SIG-M5 treated with dmso at 0.1 percent for 504 hours (cell line): ENCODE measurements around the gene ARSK.
"Not testable (repeated sequence)": the region's sequence is repeated elsewhere in the genome, so short reads cannot be mapped to it uniquely, and the experiment has no call there.

ENCODE experiments used
- DNase-seq: peaks from one replicate; lab custom pipeline; 2025; ENCODE audit not compliant: unreplicated experiment; lab: John Stamatoyannopoulos, UW

The ARSK gene

GRCh38 chr5:95646226-95646568 is 91.3 kb downstream of the ARSK start:
- not testable (repeated sequence) for DNase-seq

- DNase-seq, result peak; percentile 91
These were observed 91.9 kb downstream of the ARSK start, which contains the start of gene RFESD for GRCh38 chr5:95646569-95647431. Gene RFESD (plus strand): TSS chr5:95646777. CDS start chr5:95652272, 5,495 bp downstream.

GRCh38 chr5:95647886-95648860 is 93.3 kb downstream of the ARSK start:
- DNase-seq, result no peak

GRCh38 chr5:95649274-95649673 is 94.4 kb downstream of the ARSK start:
- DNase-seq, result no peak

- DNase-seq, result no peak
These were observed 95.1 kb downstream of the ARSK start for GRCh38 chr5:95649842-95650620.

GRCh38 chr5:95652849-95653248 is 97.9 kb downstream of the ARSK start:
- DNase-seq, result no peak

- DNase-seq, result no peak
These were observed 99.3 kb downstream of the ARSK start for GRCh38 chr5:95654196-95654595.
